ENCODE results near the gene INA.

DNA sequence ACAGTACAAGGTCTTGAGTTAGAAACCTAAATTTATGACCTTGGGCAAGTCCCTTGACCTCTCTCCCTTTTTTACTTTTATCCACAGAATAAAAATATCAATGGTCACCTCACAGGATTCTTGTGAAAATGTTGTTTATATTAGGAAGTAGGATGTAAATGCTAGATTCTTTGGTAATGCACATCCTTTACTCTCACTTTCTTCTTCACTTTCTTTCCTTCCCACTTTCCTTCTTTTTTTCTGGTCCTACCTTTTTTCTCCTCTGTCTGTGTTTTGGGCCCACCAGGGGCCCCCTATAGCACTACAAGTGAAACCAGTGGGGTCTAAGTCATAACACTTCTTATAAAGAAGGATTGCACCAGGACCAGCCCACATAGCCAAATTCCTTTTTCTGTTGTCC lies 19.1 kb upstream of the INA start:
- TF ChIP-seq, protein P1, sequence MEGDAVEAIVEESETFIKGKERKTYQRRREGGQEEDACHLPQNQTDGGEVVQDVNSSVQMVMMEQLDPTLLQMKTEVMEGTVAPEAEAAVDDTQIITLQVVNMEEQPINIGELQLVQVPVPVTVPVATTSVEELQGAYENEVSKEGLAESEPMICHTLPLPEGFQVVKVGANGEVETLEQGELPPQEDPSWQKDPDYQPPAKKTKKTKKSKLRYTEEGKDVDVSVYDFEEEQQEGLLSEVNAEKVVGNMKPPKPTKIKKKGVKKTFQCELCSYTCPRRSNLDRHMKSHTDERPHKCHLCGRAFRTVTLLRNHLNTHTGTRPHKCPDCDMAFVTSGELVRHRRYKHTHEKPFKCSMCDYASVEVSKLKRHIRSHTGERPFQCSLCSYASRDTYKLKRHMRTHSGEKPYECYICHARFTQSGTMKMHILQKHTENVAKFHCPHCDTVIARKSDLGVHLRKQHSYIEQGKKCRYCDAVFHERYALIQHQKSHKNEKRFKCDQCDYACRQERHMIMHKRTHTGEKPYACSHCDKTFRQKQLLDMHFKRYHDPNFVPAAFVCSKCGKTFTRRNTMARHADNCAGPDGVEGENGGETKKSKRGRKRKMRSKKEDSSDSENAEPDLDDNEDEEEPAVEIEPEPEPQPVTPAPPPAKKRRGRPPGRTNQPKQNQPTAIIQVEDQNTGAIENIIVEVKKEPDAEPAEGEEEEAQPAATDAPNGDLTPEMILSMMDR (conservative IDR thresholded peaks at IDR 0.05; ENCODE audit: low read length), result no peak
- no peak for TF ChIP-seq EZH2phosphoT487 (IDR thresholded peaks at IDR 0.05; ENCODE audit: borderline replicate concordance)

Data from Loucy (cell line).